HCT116 (cell line): Measurements from ENCODE around the gene SULT1C3.

Experiments
- CEBPB ChIP-seq: IDR thresholded peaks from 2 replicates; pipeline ENCODE4 v1.6.1; 2012; ENCODE audit warnings: low read depth
- EZH2 ChIP-seq: fragments of 200-600 bp; sonication (generic); IDR thresholded peaks from 2 replicates; pipeline ENCODE4 v1.6.1; 2017; ENCODE audit warnings: antibody characterized with exemption, mixed run types
- JUND ChIP-seq: IDR thresholded peaks from 2 replicates; pipeline ENCODE4 v1.6.1; 2012
- POLR2A ChIP-seq: IDR thresholded peaks from 2 replicates; pipeline ENCODE4 v1.7.0; 2011; ENCODE audit warnings: borderline replicate concordance; ENCODE audit not compliant: insufficient read depth, insufficient read length; ENCODE audit errors: extremely low read depth
- POLR2AphosphoS5 ChIP-seq: IDR thresholded peaks from 2 replicates; pipeline ENCODE4 v1.6.1; 2011; ENCODE audit warnings: mild to moderate bottlenecking, low read depth, low read length, moderate library complexity
- SRF ChIP-seq: IDR thresholded peaks from 2 replicates; pipeline ENCODE4 v1.6.1; 2012; ENCODE audit warnings: low read depth
- YY1 ChIP-seq: IDR thresholded peaks from 2 replicates; pipeline ENCODE4 v1.6.1; 2011; ENCODE audit warnings: low read length, low read depth, moderate library complexity, mild to moderate bottlenecking; ENCODE audit not compliant: insufficient replicate concordance; ENCODE audit errors: extremely low read depth
- ZNF274 ChIP-seq: fragments of 200-500 bp; sonication (Bioruptor generic); IDR thresholded peaks from 2 replicates; pipeline ENCODE4 v1.6.1; 2014; ENCODE audit warnings: mild to moderate bottlenecking, low read depth, low read length, inconsistent platforms
- TF ChIP-seq, protein P1 (sequence below), 3 experiments: fragments of 200-600 bp in 1 of 3; sonication (generic) in 1 of 3; IDR thresholded peaks in 2 of 3; conservative IDR thresholded peaks in 1 of 3; 2 replicates each; pipeline ENCODE4 v1.5.1; 2012 to 2017; ENCODE audit warnings: low read depth in 2 of 3, low read length in 2 of 3, antibody characterized with exemption in 1 of 3, borderline replicate concordance in 1 of 3, control low read depth in 1 of 3, mild to moderate bottlenecking in 1 of 3, mixed read lengths in 1 of 3, mixed run types in 1 of 3, moderate library complexity in 1 of 3; ENCODE audit not compliant: insufficient read depth in 1 of 3
- TF ChIP-seq, protein P2 (sequence below): IDR thresholded peaks from 2 replicates; pipeline ENCODE4 v1.6.1; 2012; ENCODE audit warnings: low read depth
- TF ChIP-seq, protein P3 (sequence below): IDR thresholded peaks from 2 replicates; pipeline ENCODE4 v1.6.1; 2012

DNA sequence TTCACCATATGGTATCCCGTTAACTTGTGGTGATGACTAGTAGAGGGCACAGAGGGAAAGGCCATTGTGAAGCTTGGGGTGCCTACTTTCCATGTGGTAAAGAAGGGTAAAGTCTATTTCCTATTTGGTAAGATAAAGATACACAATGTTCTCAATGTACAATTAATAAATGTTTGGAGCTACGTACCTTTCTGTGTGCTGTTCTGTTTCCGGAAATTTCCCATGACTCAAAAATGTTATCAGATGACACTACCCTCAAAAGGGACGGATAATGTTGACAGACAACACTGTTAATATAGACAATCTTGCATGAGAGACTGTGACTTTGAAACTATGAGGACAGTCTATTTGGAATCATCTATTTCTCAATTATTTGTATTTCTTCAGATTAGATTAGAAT is 4.2 kb upstream of the SULT1C3 start:
- TF ChIP-seq EZH2 (no peak), POLR2AphosphoS5 (no peak), CEBPB (no peak), POLR2A (no peak), SRF (no peak), YY1 (no peak), ZNF274 (no peak), JUND (no peak)
- TF ChIP-seq, protein P1, sequence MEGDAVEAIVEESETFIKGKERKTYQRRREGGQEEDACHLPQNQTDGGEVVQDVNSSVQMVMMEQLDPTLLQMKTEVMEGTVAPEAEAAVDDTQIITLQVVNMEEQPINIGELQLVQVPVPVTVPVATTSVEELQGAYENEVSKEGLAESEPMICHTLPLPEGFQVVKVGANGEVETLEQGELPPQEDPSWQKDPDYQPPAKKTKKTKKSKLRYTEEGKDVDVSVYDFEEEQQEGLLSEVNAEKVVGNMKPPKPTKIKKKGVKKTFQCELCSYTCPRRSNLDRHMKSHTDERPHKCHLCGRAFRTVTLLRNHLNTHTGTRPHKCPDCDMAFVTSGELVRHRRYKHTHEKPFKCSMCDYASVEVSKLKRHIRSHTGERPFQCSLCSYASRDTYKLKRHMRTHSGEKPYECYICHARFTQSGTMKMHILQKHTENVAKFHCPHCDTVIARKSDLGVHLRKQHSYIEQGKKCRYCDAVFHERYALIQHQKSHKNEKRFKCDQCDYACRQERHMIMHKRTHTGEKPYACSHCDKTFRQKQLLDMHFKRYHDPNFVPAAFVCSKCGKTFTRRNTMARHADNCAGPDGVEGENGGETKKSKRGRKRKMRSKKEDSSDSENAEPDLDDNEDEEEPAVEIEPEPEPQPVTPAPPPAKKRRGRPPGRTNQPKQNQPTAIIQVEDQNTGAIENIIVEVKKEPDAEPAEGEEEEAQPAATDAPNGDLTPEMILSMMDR (IDR thresholded peaks at IDR 0.05 in 2 of 3, conservative IDR thresholded peaks at IDR 0.05 in 1 of 3; ENCODE audit: borderline replicate concordance in 1 of 3, insufficient read depth in 1 of 3, low read depth in 2 of 3, low read length in 2 of 3), result no peak
- TF ChIP-seq, protein P2, sequence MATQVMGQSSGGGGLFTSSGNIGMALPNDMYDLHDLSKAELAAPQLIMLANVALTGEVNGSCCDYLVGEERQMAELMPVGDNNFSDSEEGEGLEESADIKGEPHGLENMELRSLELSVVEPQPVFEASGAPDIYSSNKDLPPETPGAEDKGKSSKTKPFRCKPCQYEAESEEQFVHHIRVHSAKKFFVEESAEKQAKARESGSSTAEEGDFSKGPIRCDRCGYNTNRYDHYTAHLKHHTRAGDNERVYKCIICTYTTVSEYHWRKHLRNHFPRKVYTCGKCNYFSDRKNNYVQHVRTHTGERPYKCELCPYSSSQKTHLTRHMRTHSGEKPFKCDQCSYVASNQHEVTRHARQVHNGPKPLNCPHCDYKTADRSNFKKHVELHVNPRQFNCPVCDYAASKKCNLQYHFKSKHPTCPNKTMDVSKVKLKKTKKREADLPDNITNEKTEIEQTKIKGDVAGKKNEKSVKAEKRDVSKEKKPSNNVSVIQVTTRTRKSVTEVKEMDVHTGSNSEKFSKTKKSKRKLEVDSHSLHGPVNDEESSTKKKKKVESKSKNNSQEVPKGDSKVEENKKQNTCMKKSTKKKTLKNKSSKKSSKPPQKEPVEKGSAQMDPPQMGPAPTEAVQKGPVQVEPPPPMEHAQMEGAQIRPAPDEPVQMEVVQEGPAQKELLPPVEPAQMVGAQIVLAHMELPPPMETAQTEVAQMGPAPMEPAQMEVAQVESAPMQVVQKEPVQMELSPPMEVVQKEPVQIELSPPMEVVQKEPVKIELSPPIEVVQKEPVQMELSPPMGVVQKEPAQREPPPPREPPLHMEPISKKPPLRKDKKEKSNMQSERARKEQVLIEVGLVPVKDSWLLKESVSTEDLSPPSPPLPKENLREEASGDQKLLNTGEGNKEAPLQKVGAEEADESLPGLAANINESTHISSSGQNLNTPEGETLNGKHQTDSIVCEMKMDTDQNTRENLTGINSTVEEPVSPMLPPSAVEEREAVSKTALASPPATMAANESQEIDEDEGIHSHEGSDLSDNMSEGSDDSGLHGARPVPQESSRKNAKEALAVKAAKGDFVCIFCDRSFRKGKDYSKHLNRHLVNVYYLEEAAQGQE, result no peak
- TF ChIP-seq, protein P3, sequence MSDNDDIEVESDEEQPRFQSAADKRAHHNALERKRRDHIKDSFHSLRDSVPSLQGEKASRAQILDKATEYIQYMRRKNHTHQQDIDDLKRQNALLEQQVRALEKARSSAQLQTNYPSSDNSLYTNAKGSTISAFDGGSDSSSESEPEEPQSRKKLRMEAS, result no peak
